GM23338 (cell line): Measurements from ENCODE around the gene ATF3. TPM values are rescaled to one million over a fixed set of nuclear protein-coding genes. Genes with fewer than 3 reads are reported as not detected.
A peak's percentile ranks its signal among the peaks of the same experiment; 100 is the strongest.

ENCODE experiments used
- ATAC-seq: fragments of 200-7000 bp; cut with Tn5 transposase; 3 replicates; pipeline ENCODE4 v1.9.1; 2020
- DNase-seq: peaks from one replicate; pipeline ENCODE4 v3.0.0-alpha.2; 2015; ENCODE audit warnings: low spot score
- H2AFZ ChIP-seq: fragments of 200-600 bp; sonication (generic); 2 replicates; pipeline ENCODE4 v1.8.0; 2016; ENCODE audit warnings: antibody characterized with exemption, mild to moderate bottlenecking, moderate library complexity
- H3F3A ChIP-seq: fragments of 200-600 bp; sonication (generic); replicated peaks from 2 replicates; pipeline ENCODE4 v1.8.0; 2017; ENCODE audit warnings: antibody characterized with exemption, mixed run types, low read depth
- H3K27ac ChIP-seq: fragments of 200-600 bp; sonication (generic); 2 replicates; pipeline ENCODE4 v1.6.1; 2016; ENCODE audit warnings: low read depth
- H3K27me3 ChIP-seq: fragments of 200-600 bp; sonication (generic); 2 replicates; pipeline ENCODE4 v1.8.0; 2016; ENCODE audit warnings: mild to moderate bottlenecking, mixed run types, moderate library complexity; ENCODE audit not compliant: insufficient read depth
- H3K36me3 ChIP-seq: fragments of 200-600 bp; sonication (generic); 2 replicates; pipeline ENCODE4 v1.8.0; 2016; ENCODE audit warnings: mild to moderate bottlenecking; ENCODE audit not compliant: insufficient read depth
- H3K4me1 ChIP-seq: fragments of 200-600 bp; sonication (generic); 2 replicates; pipeline ENCODE4 v1.8.0; 2016; ENCODE audit warnings: mild to moderate bottlenecking, moderate library complexity; ENCODE audit not compliant: insufficient read depth
- H3K4me2 ChIP-seq: fragments of 200-600 bp; sonication (generic); 2 replicates; pipeline ENCODE4 v1.7.1; 2017; ENCODE audit warnings: mixed run types
- H3K4me3 ChIP-seq: fragments of 200-600 bp; sonication (generic); 2 replicates; pipeline ENCODE4 v1.6.1; 2016; ENCODE audit warnings: mixed run types
- H3K79me2 ChIP-seq: fragments of 200-600 bp; sonication (generic); replicated peaks from 2 replicates; pipeline ENCODE4 v1.8.0; 2017; ENCODE audit warnings: mild to moderate bottlenecking; ENCODE audit not compliant: insufficient read depth
- H3K9me2 ChIP-seq: fragments of 200-600 bp; sonication (generic); 2 replicates; pipeline ENCODE4 v1.8.0; 2017; ENCODE audit not compliant: insufficient read depth
- H4K20me1 ChIP-seq: fragments of 200-600 bp; sonication (generic); replicated peaks from 2 replicates; pipeline ENCODE4 v1.8.0; 2017; ENCODE audit warnings: mild to moderate bottlenecking; ENCODE audit not compliant: insufficient read depth
- H3K27ac Mint-ChIP-seq: 2 replicates; pipeline ENCODE4 v1.8.0; 2020; ENCODE audit warnings: inconsistent platforms, mild to moderate bottlenecking, moderate library complexity, mixed read lengths
- H3K27me3 Mint-ChIP-seq: 3 replicates; pipeline ENCODE4 v1.8.0; 2022; ENCODE audit warnings: low read depth, mild to moderate bottlenecking, moderate library complexity, mixed read lengths, inconsistent platforms; ENCODE audit not compliant: insufficient read depth, poor library complexity
- H3K36me3 Mint-ChIP-seq: 3 replicates; pipeline ENCODE4 v1.8.0; 2021; ENCODE audit warnings: low read depth, mild to moderate bottlenecking, inconsistent platforms, moderate library complexity, mixed read lengths
- H3K4me1 Mint-ChIP-seq: 3 replicates; pipeline ENCODE4 v1.8.0; 2020; ENCODE audit warnings: mild to moderate bottlenecking, inconsistent platforms, mixed read lengths
- H3K4me3 Mint-ChIP-seq: 3 replicates; pipeline ENCODE4 v1.8.0; 2021; ENCODE audit warnings: moderate library complexity, mild to moderate bottlenecking, inconsistent platforms, mixed read lengths
- H3K9me3 Mint-ChIP-seq: 3 replicates; pipeline ENCODE4 v1.8.0; 2020; ENCODE audit warnings: moderate library complexity, mild to moderate bottlenecking, inconsistent platforms, mixed read lengths
- ETS1 ChIP-seq: IDR thresholded peaks from 2 replicates; pipeline ENCODE4 v1.6.1; 2016; ENCODE audit warnings: antibody characterized with exemption
- EZH2 ChIP-seq: fragments of 200-600 bp; sonication (generic); IDR thresholded peaks from one replicate; pipeline ENCODE4 v1.8.0; 2017; ENCODE audit warnings: antibody characterized with exemption, mild to moderate bottlenecking, low read depth; ENCODE audit not compliant: unreplicated experiment
- EZH2phosphoT487 ChIP-seq: fragments of 200-600 bp; sonication (generic); IDR thresholded peaks from one replicate; pipeline ENCODE4 v1.8.1; 2018; ENCODE audit warnings: antibody characterized with exemption; ENCODE audit not compliant: unreplicated experiment
- NANOG ChIP-seq: IDR thresholded peaks from 2 replicates; pipeline ENCODE4 v1.6.1; 2016; ENCODE audit warnings: antibody characterized with exemption, borderline replicate concordance
- ZNF114 ChIP-seq: fragments of 250-450 bp; sonication (Bioruptor Pico); IDR thresholded peaks from 2 replicates; pipeline ENCODE4 v1.5.0; 2020; ENCODE audit warnings: mild to moderate bottlenecking, moderate library complexity
- ZNF331 ChIP-seq: fragments of 250-450 bp; sonication (Bioruptor Pico); IDR thresholded peaks from 2 replicates; pipeline ENCODE4 v1.5.0; 2020; ENCODE audit warnings: low read depth, mild to moderate bottlenecking, moderate library complexity
- polyA plus RNA-seq: library from polyadenylated mRNA; unstranded; fragments of >200 nt; fragmentation: Nextera tagmentation; extraction: Ambion mirVana; gene quantifications from 2 replicates; pipeline ENCODE4 v1.2.1, GENCODE V29; 2016
- total RNA-seq: library from RNA; depleted of rRNA; stranded (reverse); fragments of >200 nt; shearing (Covaris generic); gene quantifications from 2 replicates; pipeline ENCODE4 v1.2.3, GENCODE V29; 2014
- TF ChIP-seq, protein P1 (sequence below): fragments of 250-450 bp; sonication (Bioruptor Pico); IDR thresholded peaks from 2 replicates; pipeline ENCODE4 v1.5.0; 2020; ENCODE audit warnings: mild to moderate bottlenecking, moderate library complexity
- TF ChIP-seq, protein P2 (sequence below): IDR thresholded peaks from one replicate; pipeline ENCODE4 v1.6.1; 2018; ENCODE audit warnings: antibody characterized with exemption; ENCODE audit not compliant: unreplicated experiment

The ATF3 gene
- total and polyA plus RNA-seq, 2 experiments from 2014 or later: 12.6 to 17.2 TPM

- Mint-ChIP-seq H3K4me1 (peaks cover 68% of the 10 kb centered on the region), H3K27ac (no peak overlapping the region), H3K27me3 (peaks cover 40% of the 10 kb centered on the region), H3K9me3 (no peaks in the 10 kb centered on the region), H3K4me3 (peak overlapping the region; percentile 93), H3K36me3 (peaks cover 18% of the 10 kb centered on the region)
- DNase-seq (no peak), ATAC-seq (no peak)
- peaks cover 18% of the 10 kb centered on the region for H4K20me1 ChIP-seq
- H3K36me3 ChIP-seq: peaks cover 7% of the 10 kb centered on the region; the same call in 1 of the 2 replicates
- H3K4me1 ChIP-seq: peaks cover 61% of the 10 kb centered on the region
- H3K27me3 ChIP-seq: peaks cover 42% of the 10 kb centered on the region
- H3F3A ChIP-seq: no peaks in the 10 kb centered on the region; the same call in 1 of the 2 replicates
- H3K27ac ChIP-seq: no peak overlapping the region
- H2AFZ ChIP-seq: no peak overlapping the region
- H3K9me2 ChIP-seq: no peaks in the 10 kb centered on the region
- peak overlapping the region; percentile 86 for H3K4me3 ChIP-seq
- peaks cover 55% of the 10 kb centered on the region for H3K79me2 ChIP-seq
- TF ChIP-seq, protein P1, sequence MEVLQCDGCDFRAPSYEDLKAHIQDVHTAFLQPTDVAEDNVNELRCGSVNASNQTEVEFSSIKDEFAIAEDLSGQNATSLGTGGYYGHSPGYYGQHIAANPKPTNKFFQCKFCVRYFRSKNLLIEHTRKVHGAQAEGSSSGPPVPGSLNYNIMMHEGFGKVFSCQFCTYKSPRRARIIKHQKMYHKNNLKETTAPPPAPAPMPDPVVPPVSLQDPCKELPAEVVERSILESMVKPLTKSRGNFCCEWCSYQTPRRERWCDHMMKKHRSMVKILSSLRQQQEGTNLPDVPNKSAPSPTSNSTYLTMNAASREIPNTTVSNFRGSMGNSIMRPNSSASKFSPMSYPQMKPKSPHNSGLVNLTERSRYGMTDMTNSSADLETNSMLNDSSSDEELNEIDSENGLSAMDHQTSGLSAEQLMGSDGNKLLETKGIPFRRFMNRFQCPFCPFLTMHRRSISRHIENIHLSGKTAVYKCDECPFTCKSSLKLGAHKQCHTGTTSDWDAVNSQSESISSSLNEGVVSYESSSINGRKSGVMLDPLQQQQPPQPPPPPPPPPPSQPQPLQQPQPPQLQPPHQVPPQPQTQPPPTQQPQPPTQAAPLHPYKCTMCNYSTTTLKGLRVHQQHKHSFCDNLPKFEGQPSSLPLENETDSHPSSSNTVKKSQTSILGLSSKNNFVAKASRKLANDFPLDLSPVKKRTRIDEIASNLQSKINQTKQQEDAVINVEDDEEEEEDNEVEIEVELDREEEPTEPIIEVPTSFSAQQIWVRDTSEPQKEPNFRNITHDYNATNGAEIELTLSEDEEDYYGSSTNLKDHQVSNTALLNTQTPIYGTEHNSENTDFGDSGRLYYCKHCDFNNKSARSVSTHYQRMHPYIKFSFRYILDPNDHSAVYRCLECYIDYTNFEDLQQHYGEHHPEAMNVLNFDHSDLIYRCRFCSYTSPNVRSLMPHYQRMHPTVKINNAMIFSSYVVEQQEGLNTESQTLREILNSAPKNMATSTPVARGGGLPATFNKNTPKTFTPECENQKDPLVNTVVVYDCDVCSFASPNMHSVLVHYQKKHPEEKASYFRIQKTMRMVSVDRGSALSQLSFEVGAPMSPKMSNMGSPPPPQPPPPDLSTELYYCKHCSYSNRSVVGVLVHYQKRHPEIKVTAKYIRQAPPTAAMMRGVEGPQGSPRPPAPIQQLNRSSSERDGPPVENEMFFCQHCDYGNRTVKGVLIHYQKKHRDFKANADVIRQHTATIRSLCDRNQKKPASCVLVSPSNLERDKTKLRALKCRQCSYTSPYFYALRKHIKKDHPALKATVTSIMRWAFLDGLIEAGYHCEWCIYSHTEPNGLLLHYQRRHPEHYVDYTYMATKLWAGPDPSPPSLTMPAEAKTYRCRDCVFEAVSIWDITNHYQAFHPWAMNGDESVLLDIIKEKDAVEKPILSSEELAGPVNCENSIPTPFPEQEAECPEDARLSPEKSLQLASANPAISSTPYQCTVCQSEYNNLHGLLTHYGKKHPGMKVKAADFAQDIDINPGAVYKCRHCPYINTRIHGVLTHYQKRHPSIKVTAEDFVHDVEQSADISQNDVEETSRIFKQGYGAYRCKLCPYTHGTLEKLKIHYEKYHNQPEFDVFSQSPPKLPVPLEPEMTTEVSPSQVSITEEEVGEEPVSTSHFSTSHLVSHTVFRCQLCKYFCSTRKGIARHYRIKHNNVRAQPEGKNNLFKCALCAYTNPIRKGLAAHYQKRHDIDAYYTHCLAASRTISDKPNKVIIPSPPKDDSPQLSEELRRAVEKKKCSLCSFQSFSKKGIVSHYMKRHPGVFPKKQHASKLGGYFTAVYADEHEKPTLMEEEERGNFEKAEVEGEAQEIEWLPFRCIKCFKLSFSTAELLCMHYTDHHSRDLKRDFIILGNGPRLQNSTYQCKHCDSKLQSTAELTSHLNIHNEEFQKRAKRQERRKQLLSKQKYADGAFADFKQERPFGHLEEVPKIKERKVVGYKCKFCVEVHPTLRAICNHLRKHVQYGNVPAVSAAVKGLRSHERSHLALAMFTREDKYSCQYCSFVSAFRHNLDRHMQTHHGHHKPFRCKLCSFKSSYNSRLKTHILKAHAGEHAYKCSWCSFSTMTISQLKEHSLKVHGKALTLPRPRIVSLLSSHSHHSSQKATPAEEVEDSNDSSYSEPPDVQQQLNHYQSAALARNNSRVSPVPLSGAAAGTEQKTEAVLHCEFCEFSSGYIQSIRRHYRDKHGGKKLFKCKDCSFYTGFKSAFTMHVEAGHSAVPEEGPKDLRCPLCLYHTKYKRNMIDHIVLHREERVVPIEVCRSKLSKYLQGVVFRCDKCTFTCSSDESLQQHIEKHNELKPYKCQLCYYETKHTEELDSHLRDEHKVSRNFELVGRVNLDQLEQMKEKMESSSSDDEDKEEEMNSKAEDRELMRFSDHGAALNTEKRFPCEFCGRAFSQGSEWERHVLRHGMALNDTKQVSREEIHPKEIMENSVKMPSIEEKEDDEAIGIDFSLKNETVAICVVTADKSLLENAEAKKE (CRISPR knock-in tag): no peak
- TF ChIP-seq ZNF331 (no peak), NANOG (no peak), ZNF114 (CRISPR knock-in tag) (no peak), EZH2phosphoT487 (no peak), ETS1 (no peak), EZH2 (no peak)
- TF ChIP-seq, protein P2, sequence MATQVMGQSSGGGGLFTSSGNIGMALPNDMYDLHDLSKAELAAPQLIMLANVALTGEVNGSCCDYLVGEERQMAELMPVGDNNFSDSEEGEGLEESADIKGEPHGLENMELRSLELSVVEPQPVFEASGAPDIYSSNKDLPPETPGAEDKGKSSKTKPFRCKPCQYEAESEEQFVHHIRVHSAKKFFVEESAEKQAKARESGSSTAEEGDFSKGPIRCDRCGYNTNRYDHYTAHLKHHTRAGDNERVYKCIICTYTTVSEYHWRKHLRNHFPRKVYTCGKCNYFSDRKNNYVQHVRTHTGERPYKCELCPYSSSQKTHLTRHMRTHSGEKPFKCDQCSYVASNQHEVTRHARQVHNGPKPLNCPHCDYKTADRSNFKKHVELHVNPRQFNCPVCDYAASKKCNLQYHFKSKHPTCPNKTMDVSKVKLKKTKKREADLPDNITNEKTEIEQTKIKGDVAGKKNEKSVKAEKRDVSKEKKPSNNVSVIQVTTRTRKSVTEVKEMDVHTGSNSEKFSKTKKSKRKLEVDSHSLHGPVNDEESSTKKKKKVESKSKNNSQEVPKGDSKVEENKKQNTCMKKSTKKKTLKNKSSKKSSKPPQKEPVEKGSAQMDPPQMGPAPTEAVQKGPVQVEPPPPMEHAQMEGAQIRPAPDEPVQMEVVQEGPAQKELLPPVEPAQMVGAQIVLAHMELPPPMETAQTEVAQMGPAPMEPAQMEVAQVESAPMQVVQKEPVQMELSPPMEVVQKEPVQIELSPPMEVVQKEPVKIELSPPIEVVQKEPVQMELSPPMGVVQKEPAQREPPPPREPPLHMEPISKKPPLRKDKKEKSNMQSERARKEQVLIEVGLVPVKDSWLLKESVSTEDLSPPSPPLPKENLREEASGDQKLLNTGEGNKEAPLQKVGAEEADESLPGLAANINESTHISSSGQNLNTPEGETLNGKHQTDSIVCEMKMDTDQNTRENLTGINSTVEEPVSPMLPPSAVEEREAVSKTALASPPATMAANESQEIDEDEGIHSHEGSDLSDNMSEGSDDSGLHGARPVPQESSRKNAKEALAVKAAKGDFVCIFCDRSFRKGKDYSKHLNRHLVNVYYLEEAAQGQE: no peak
- peak overlapping the region; percentile 92 for H3K4me2 ChIP-seq
Measured at GRCh38 chr1:212610575-212610967, 2.0 kb downstream of the ATF3 start.
